Neural progenitor cell (in vitro differentiated cells): ENCODE data around the gene IDUA. TPM values are rescaled to one million over a fixed set of nuclear protein-coding genes. Genes with fewer than 3 reads are reported as not detected.
A peak's percentile ranks its signal among the peaks of the same experiment; 100 is the strongest.

ENCODE experiments used
- DNase-seq: peaks from one replicate; pipeline ENCODE4 v3.0.0-alpha.2; 2016; ENCODE audit warnings: low spot score
- H2AFZ ChIP-seq: fragments of 200-600 bp; sonication (generic); replicated peaks from 2 replicates; pipeline ENCODE4 v1.6.1; 2016; ENCODE audit warnings: antibody characterized with exemption
- H3F3A ChIP-seq: fragments of 200-600 bp; sonication (generic); 2 replicates; pipeline ENCODE4 v1.6.1; 2016; ENCODE audit warnings: antibody characterized with exemption, low read depth
- H3K27ac ChIP-seq: fragments of 200-600 bp; sonication (generic); 2 replicates; pipeline ENCODE4 v1.5.1; 2016; ENCODE audit warnings: mild to moderate bottlenecking
- H3K27me3 ChIP-seq: fragments of 200-600 bp; sonication (generic); 2 replicates; pipeline ENCODE4 v1.6.1; 2016; ENCODE audit warnings: mild to moderate bottlenecking, moderate library complexity
- H3K36me3 ChIP-seq: fragments of 200-600 bp; sonication (generic); 2 replicates; pipeline ENCODE4 v1.5.1; 2016
- H3K4me1 ChIP-seq: fragments of 200-600 bp; sonication (generic); 2 replicates; pipeline ENCODE4 v1.6.1; 2016; ENCODE audit warnings: mixed run types
- H3K4me2 ChIP-seq: fragments of 200-600 bp; sonication (generic); 2 replicates; pipeline ENCODE4 v1.6.1; 2016
- H3K4me3 ChIP-seq: fragments of 200-600 bp; sonication (generic); 2 replicates; pipeline ENCODE4 v1.5.1; 2016
- H3K79me2 ChIP-seq: fragments of 200-600 bp; sonication (generic); 2 replicates; pipeline ENCODE4 v1.6.1; 2016; ENCODE audit warnings: low read depth
- H3K9ac ChIP-seq: fragments of 200-600 bp; sonication (generic); 2 replicates; pipeline ENCODE4 v1.6.1; 2016
- H3K9me3 ChIP-seq: fragments of 200-600 bp; sonication (generic); 2 replicates; pipeline ENCODE4 v1.5.1; 2016; ENCODE audit warnings: low read depth
- H4K20me1 ChIP-seq: fragments of 200-600 bp; sonication (generic); 2 replicates; pipeline ENCODE4 v1.6.1; 2016; ENCODE audit warnings: low read depth
- H3K27ac Mint-ChIP-seq: 3 replicates; pipeline ENCODE4 v1.8.0; 2021; ENCODE audit warnings: mixed read lengths
- H3K27me3 Mint-ChIP-seq: 2 replicates; pipeline ENCODE4 v1.8.0; 2022; ENCODE audit warnings: low read depth, mild to moderate bottlenecking, inconsistent platforms, moderate library complexity, mixed read lengths; ENCODE audit not compliant: insufficient read depth
- H3K36me3 Mint-ChIP-seq: 3 replicates; pipeline ENCODE4 v1.8.0; 2021; ENCODE audit warnings: mixed read lengths
- H3K4me1 Mint-ChIP-seq: 3 replicates; pipeline ENCODE4 v1.8.0; 2021; ENCODE audit warnings: mixed read lengths
- H3K4me3 Mint-ChIP-seq: 3 replicates; pipeline ENCODE4 v1.8.0; 2021; ENCODE audit warnings: mild to moderate bottlenecking, moderate library complexity, mixed read lengths
- H3K9me3 Mint-ChIP-seq: 3 replicates; pipeline ENCODE4 v1.8.0; 2020; ENCODE audit warnings: mixed read lengths
- EZH2 ChIP-seq: fragments of 200-600 bp; sonication (generic); IDR thresholded peaks from 2 replicates; pipeline ENCODE4 v1.6.1; 2017; ENCODE audit warnings: antibody characterized with exemption, mild to moderate bottlenecking, moderate library complexity
- EZH2phosphoT487 ChIP-seq: fragments of 200-600 bp; sonication (generic); IDR thresholded peaks from 2 replicates; pipeline ENCODE4 v1.6.1; 2017; ENCODE audit warnings: antibody characterized with exemption
- total RNA-seq: library from RNA; depleted of rRNA; stranded (reverse); fragments of >200 nt; gene quantifications from 2 replicates; pipeline ENCODE4 v1.2.3, GENCODE V29; 2015; ENCODE audit warnings: low replicate concordance
- TF ChIP-seq, protein P1 (sequence below): fragments of 200-600 bp; sonication (generic); IDR thresholded peaks from 2 replicates; pipeline ENCODE4 v1.5.1; 2017; ENCODE audit warnings: antibody characterized with exemption, mild to moderate bottlenecking

IDUA gene
- total RNA-seq, 1 donor from 2014 or later: 0.47 TPM

DNA sequence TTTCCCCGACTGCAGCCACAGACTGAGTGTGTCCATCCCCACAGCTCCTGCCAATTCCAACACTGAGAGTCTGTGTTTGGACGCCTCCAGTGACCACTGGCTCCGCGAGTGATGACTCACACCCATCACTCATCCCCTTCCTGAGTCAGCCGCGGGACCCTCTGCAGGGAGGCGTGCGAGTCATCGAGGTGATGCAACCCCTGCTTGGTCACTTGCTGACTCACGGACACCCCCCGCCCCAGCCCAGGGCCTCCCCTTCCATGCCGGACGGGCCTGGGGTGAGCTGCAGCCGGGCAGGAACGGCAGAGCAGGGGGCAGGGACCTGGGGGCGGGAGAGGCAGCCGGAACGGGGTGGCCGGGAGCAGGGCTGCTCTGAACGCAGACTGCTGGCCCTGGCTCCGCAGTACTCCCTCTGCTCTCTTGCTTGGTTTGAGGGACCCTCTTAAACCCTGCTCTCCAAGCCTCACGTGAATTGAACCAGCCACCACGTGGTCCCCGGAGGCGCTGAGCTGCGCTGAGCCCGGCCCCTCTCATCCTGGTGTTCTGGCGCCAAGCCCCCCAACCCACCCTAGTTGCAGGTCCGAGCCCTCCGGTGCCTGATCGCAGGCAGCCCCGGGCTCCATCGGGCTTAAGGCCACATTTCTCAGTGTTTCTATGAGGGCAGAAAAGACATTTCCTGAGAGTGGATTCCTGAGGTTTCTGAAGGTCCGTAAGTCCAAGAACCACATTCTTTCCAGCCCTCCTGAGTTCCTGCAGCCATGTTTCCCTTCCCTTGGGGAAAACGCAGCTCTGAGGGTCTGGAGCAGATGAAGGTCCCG lies 57.0 kb downstream of the IDUA start:
- no peak overlapping the region for H3K9ac ChIP-seq
- H3K4me3 Mint-ChIP-seq: no peak overlapping the region
- no peaks in the 10 kb centered on the region for H3K79me2 ChIP-seq
- H3K4me3 ChIP-seq: no peak overlapping the region
- peaks cover 41% of the 10 kb centered on the region for H3K4me1 Mint-ChIP-seq
- H3K4me1 ChIP-seq: peaks cover 27% of the 10 kb centered on the region
- TF ChIP-seq, protein P1, sequence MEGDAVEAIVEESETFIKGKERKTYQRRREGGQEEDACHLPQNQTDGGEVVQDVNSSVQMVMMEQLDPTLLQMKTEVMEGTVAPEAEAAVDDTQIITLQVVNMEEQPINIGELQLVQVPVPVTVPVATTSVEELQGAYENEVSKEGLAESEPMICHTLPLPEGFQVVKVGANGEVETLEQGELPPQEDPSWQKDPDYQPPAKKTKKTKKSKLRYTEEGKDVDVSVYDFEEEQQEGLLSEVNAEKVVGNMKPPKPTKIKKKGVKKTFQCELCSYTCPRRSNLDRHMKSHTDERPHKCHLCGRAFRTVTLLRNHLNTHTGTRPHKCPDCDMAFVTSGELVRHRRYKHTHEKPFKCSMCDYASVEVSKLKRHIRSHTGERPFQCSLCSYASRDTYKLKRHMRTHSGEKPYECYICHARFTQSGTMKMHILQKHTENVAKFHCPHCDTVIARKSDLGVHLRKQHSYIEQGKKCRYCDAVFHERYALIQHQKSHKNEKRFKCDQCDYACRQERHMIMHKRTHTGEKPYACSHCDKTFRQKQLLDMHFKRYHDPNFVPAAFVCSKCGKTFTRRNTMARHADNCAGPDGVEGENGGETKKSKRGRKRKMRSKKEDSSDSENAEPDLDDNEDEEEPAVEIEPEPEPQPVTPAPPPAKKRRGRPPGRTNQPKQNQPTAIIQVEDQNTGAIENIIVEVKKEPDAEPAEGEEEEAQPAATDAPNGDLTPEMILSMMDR: no peak
- no peak for TF ChIP-seq EZH2
- no peak for TF ChIP-seq EZH2phosphoT487
- H3K9me3 Mint-ChIP-seq: peaks cover 5% of the 10 kb centered on the region
- no peaks in the 10 kb centered on the region for H3K36me3 ChIP-seq
- no peaks in the 10 kb centered on the region for H4K20me1 ChIP-seq
- H3K27me3 Mint-ChIP-seq: peaks cover 35% of the 10 kb centered on the region
- H3F3A ChIP-seq: peaks cover 27% of the 10 kb centered on the region
- H3K4me2 ChIP-seq: no peak overlapping the region
- H3K27me3 ChIP-seq: peaks cover 53% of the 10 kb centered on the region
- no peak overlapping the region for H3K27ac ChIP-seq
- H3K36me3 Mint-ChIP-seq: peaks cover 2% of the 10 kb centered on the region
- peak; percentile 51 for DNase-seq
- no peak overlapping the region for H2AFZ ChIP-seq
- no peaks in the 10 kb centered on the region for H3K9me3 ChIP-seq
- H3K27ac Mint-ChIP-seq: no peak overlapping the region

DNA sequence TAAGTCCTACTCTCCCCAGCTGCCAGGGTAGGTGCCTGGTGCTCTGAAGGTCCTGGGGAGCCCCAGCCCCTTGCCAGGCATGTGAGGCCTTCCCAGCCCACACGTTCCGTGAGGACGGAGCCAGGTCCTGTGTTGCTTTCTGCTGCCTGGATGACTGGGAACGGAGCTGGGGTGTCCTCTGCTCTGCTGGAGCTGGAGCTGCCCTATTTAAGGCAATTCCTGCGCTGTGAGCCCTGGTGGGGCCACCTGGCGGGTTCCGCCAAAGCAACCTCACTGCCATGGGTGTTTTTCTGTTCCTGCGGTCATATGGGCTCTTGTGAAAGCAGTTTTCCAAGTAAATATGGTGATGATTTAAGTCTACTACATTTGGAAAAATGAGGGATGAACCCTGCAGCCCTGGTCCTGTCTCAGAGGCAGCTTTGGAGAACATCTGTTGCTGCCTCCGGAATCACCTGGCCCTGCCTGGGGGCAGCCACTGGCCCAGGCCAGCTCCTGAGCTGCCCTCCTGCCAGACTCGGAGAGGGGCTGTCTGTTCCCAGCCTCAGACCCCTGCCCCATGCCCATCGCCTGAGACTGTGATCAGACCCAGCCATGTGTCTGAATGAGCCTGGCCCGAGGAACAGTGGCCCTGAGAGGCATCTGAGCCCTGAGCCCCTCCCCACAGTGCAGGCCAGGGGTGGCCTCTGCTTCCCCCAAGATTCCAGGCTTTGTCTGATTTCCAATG lies 57.8 kb downstream of the IDUA start:
- H3K36me3 ChIP-seq: no peaks in the 10 kb centered on the region
- no peak overlapping the region for H3K4me2 ChIP-seq
- TF ChIP-seq EZH2phosphoT487 (no peak), EZH2 (no peak)
- TF ChIP-seq, protein P1: no peak
- no peaks in the 10 kb centered on the region for H4K20me1 ChIP-seq
- H3K27ac Mint-ChIP-seq: no peak overlapping the region
- no peak overlapping the region for H3K4me3 Mint-ChIP-seq
- no peaks in the 10 kb centered on the region for H3K9me3 ChIP-seq
- H3K9me3 Mint-ChIP-seq: peaks cover 5% of the 10 kb centered on the region
- DNase-seq: no peak
- peaks cover 19% of the 10 kb centered on the region for H3K4me1 ChIP-seq
- peaks cover 61% of the 10 kb centered on the region for H3K27me3 ChIP-seq
- no peaks in the 10 kb centered on the region for H3K79me2 ChIP-seq
- H3K36me3 Mint-ChIP-seq: peaks cover 2% of the 10 kb centered on the region
- no peak overlapping the region for H3K4me3 ChIP-seq
- H3K27me3 Mint-ChIP-seq: peaks cover 37% of the 10 kb centered on the region
- H3K4me1 Mint-ChIP-seq: peaks cover 44% of the 10 kb centered on the region
- peaks cover 27% of the 10 kb centered on the region for H3F3A ChIP-seq
- H3K27ac ChIP-seq: no peak overlapping the region
- H2AFZ ChIP-seq: no peak overlapping the region
- H3K9ac ChIP-seq: no peak overlapping the region

DNA sequence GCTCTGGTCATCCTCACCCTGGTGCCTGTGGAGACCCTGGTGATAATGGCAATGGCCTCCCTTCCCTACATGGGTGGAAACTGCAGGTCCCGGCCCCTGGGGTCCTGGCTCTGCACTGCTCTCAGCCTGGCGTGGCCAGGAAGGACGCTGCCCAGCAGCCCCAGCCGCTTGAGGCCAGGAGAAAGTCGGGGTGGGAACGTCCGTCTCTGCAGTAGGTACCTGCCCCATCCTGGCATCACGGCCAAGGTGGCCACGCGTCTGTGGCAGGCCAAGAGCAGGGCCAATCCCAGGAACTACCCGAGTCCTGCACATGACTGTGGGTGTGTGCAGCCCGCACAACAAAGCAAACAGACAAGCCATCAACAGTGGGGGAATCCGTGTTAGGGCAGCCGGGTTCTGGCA lies 58.4 kb downstream of the IDUA start:
- Mint-ChIP-seq H3K9me3 (peaks cover 5% of the 10 kb centered on the region), H3K27me3 (peaks cover 39% of the 10 kb centered on the region), H3K36me3 (peaks cover 2% of the 10 kb centered on the region), H3K4me3 (no peak overlapping the region), H3K27ac (no peak overlapping the region), H3K4me1 (peaks cover 43% of the 10 kb centered on the region)
- Histone ChIP-seq H3K4me1 (peaks cover 14% of the 10 kb centered on the region), H3K79me2 (no peaks in the 10 kb centered on the region), H3K36me3 (no peaks in the 10 kb centered on the region), H3K27ac (no peak overlapping the region), H2AFZ (no peak overlapping the region), H3K4me2 (no peak overlapping the region), H3K27me3 (peaks cover 67% of the 10 kb centered on the region), H4K20me1 (no peaks in the 10 kb centered on the region), H3K4me3 (no peak overlapping the region), H3K9ac (no peak overlapping the region), H3F3A (peaks cover 21% of the 10 kb centered on the region), H3K9me3 (no peaks in the 10 kb centered on the region)
- TF ChIP-seq EZH2phosphoT487: no peak
- TF ChIP-seq, protein P1: no peak
- no peak for DNase-seq
